ENCODE data around the gene GJD3. TPM values are rescaled to one million over a fixed set of nuclear protein-coding genes. Genes with fewer than 3 reads are reported as not detected.
A peak's percentile ranks its signal among the peaks of the same experiment; 100 is the strongest.

Gene GJD3
- total and polyA plus RNA-seq, 9 of the 15 experiments (the other 6 are each of a cell fraction or from before 2014, with no cell fraction given) = 0.17 to 0.38 TPM; not detected in 7

DNA sequence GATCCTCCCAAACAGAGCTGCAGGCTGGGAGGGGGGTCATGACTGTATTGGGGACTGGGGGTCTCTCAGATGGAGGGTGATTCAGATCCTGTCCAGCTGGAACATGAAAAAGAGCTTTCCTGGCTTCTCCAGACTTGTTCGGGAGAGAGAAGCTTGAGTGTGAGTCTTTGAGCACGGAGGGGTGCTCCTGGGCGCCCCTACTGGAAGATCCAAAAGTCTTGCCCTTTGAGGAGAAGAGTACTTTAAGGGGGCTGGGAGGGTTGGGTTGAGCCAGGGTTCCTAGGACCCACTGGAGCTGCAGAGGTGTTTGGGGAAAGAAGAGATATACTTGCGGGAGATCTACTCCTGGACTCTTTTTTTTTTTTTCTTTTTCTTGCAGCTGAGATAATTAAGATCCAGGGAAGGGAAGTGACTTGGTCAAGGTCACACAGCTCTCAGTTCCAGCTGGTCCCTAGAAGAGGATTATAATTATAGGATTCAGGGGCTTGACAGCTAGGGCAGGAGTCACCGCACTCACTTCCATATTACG is 47.1 kb downstream of the GJD3 start:
- no peaks in the 10 kb centered on the region for H3K27me3 ChIP-seq (ENCODE audit: control insufficient read depth in 2 of 2, insufficient read depth in 2 of 2, low read length in 2 of 2)
- ChIA-PET POLR2A (interaction anchor here (0.6 to 1.5 kb wide), 6 partner anchors 10 to 28 kb away, joined by 3 to 17 read pairs (median 4); no protein-coding TSS in a partner anchor), CTCF (ENCODE audit: low intra/inter-chr PET ratio) (interaction anchor here (0.6 kb wide), 1 partner anchor 209 kb away, joined by 3 read pairs; no protein-coding TSS in a partner anchor)
- BruUV-seq (replicated peaks) = no TSS peak
- peak; percentile 88 for FAIRE-seq
- peak overlapping the region; percentile 92 for H2AFZ ChIP-seq (ENCODE audit: low read depth, low read length)
- in situ Hi-C loops (cut with MboI) = no loop called here
- peak overlapping the region; percentile 77 for H3K27ac ChIP-seq (ENCODE audit: extremely low read depth, low read depth, low read length)
- peak overlapping the region; percentile 79 for H3K4me3 ChIP-seq
- H3K36me3 ChIP-seq (ENCODE audit: control insufficient read depth, insufficient read depth, low read length) = no peaks in the 10 kb centered on the region
- peaks cover 44% of the 10 kb centered on the region for H3K79me2 ChIP-seq (ENCODE audit: control insufficient read depth, insufficient read depth, low read length)
- no peaks in the 10 kb centered on the region for H3K9me3 ChIP-seq (replicated peaks; ENCODE audit: control insufficient read depth, insufficient read depth, low read depth, low read length)
- H4K20me1 ChIP-seq (replicated peaks; ENCODE audit: control insufficient read depth, insufficient read depth, low read length) = 0 out of 2 replicates have a peak, but pooled peaks cover 3% of the 10 kb centered on the region
- peak overlapping the region; percentile 96 for H3K4me2 ChIP-seq (ENCODE audit: insufficient read depth, low read length)
- 6% methylated on average over 5 of the region's 6 CpGs for WGBS (ENCODE audit: insufficient coverage, low coverage, missing lambda C conversion rate)
- H3K9ac ChIP-seq (ENCODE audit: insufficient read depth in 1 of 2, low read depth in 2 of 2, low read length in 2 of 2) = peak overlapping the region; percentile 79 to 88; a peak in 3 of 4 replicates
- peak; percentile 66 to 80 (median 70) for DNase-seq (ENCODE audit: extremely low read depth in 1 of 4, low spot score in 3 of 4)
- ATAC-seq = peak; percentile 68
- peaks cover 52 to 75% of the 10 kb centered on the region in 2 experiments for H3K4me1 ChIP-seq (replicated peaks in 1 of 2; ENCODE audit: control insufficient read depth in 2 of 2, insufficient read depth in 2 of 2, low read length in 2 of 2)
- no peaks in the 10 kb centered on the region for H3K9me1 ChIP-seq (ENCODE audit: control insufficient read depth, insufficient read depth, low read length)
- intact Hi-C loops (cut with micrococcal nuclease) = no loop called here
- TF ChIP-seq PML (IDR thresholded peaks at IDR 0.05; ENCODE audit: low read length) = no peak
- no peak for TF ChIP-seq RB1 (IDR thresholded peaks at IDR 0.05; ENCODE audit: low read depth)
- TF ChIP-seq, protein P1, sequence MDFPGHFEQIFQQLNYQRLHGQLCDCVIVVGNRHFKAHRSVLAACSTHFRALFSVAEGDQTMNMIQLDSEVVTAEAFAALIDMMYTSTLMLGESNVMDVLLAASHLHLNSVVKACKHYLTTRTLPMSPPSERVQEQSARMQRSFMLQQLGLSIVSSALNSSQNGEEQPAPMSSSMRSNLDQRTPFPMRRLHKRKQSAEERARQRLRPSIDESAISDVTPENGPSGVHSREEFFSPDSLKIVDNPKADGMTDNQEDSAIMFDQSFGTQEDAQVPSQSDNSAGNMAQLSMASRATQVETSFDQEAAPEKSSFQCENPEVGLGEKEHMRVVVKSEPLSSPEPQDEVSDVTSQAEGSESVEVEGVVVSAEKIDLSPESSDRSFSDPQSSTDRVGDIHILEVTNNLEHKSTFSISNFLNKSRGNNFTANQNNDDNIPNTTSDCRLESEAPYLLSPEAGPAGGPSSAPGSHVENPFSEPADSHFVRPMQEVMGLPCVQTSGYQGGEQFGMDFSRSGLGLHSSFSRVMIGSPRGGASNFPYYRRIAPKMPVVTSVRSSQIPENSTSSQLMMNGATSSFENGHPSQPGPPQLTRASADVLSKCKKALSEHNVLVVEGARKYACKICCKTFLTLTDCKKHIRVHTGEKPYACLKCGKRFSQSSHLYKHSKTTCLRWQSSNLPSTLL (IDR thresholded peaks at IDR 0.05) = no peak
- no peak for TF ChIP-seq HNRNPUL1 (IDR thresholded peaks at IDR 0.05; ENCODE audit: low read length)
- TF ChIP-seq BCOR (IDR thresholded peaks at IDR 0.05) = peak; percentile 72; the same call in 1 of the 2 replicates
- peak; percentile 41; the same call in 1 of the 2 replicates for TF ChIP-seq ESRRA (IDR thresholded peaks at IDR 0.05; ENCODE audit: borderline replicate concordance, low read depth)
- TF ChIP-seq ZNF408 (CRISPR knock-in tag; IDR thresholded peaks at IDR 0.05; ENCODE audit: low read depth) = no peak
- TF ChIP-seq HLTF (IDR thresholded peaks at IDR 0.05) = no peak
- no peak for TF ChIP-seq ZKSCAN8 (CRISPR knock-in tag; IDR thresholded peaks at IDR 0.05)
- TF ChIP-seq, protein P2, sequence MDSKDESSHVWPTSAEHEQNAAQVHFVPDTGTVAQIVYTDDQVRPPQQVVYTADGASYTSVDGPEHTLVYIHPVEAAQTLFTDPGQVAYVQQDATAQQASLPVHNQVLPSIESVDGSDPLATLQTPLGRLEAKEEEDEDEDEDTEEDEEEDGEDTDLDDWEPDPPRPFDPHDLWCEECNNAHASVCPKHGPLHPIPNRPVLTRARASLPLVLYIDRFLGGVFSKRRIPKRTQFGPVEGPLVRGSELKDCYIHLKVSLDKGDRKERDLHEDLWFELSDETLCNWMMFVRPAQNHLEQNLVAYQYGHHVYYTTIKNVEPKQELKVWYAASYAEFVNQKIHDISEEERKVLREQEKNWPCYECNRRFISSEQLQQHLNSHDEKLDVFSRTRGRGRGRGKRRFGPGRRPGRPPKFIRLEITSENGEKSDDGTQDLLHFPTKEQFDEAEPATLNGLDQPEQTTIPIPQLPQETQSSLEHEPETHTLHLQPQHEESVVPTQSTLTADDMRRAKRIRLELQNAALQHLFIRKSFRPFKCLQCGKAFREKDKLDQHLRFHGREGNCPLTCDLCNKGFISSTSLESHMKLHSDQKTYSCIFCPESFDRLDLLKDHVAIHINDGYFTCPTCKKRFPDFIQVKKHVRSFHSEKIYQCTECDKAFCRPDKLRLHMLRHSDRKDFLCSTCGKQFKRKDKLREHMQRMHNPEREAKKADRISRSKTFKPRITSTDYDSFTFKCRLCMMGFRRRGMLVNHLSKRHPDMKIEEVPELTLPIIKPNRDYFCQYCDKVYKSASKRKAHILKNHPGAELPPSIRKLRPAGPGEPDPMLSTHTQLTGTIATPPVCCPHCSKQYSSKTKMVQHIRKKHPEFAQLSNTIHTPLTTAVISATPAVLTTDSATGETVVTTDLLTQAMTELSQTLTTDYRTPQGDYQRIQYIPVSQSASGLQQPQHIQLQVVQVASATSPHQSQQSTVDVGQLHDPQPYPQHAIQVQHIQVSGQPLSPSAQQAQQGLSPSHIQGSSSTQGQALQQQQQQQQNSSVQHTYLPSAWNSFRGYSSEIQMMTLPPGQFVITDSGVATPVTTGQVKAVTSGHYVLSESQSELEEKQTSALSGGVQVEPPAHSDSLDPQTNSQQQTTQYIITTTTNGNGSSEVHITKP (IDR thresholded peaks at IDR 0.05; ENCODE audit: partially characterized antibody) = peak; percentile 87
- TF ChIP-seq SAFB (IDR thresholded peaks at IDR 0.05; ENCODE audit: borderline replicate concordance, low read depth, low read length) = no peak
- TF ChIP-seq, protein P3, sequence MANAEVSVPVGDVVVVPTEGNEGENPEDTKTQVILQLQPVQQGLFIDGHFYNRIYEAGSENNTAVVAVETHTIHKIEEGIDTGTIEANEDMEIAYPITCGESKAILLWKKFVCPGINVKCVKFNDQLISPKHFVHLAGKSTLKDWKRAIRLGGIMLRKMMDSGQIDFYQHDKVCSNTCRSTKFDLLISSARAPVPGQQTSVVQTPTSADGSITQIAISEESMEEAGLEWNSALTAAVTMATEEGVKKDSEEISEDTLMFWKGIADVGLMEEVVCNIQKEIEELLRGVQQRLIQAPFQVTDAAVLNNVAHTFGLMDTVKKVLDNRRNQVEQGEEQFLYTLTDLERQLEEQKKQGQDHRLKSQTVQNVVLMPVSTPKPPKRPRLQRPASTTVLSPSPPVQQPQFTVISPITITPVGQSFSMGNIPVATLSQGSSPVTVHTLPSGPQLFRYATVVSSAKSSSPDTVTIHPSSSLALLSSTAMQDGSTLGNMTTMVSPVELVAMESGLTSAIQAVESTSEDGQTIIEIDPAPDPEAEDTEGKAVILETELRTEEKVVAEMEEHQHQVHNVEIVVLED (CRISPR knock-in tag; IDR thresholded peaks at IDR 0.05) = no peak
- TF ChIP-seq ZNF507 (tag; conservative IDR thresholded peaks at IDR 0.05) = no peak
- no peak for TF ChIP-seq HNRNPH1 (optimal IDR thresholded peaks at IDR 0.05; ENCODE audit: low read depth, low read length)
- TF ChIP-seq HDAC2 (IDR thresholded peaks at IDR 0.05) = peak; percentile 16; the same call in 1 of the 2 replicates
- TF ChIP-seq DPF2 (IDR thresholded peaks at IDR 0.05) = peak; percentile 22; the same call in 1 of the 2 replicates
- TF ChIP-seq ELF4 (CRISPR knock-in tag; IDR thresholded peaks at IDR 0.05) = no peak
- TF ChIP-seq ZFP36 (IDR thresholded peaks at IDR 0.05; ENCODE audit: low read depth, low read length, partially characterized antibody) = peak; percentile 25

Measured in K562 (cell line).